SH-SY5Y (cell line): Measurements from ENCODE around the gene UGT2B7.

Experiments
- GATA2 ChIP-seq: IDR thresholded peaks from 2 replicates; pipeline ENCODE4 v1.6.1; 2011; ENCODE audit warnings: mild to moderate bottlenecking, low read depth, low read length
- GATA3 ChIP-seq: IDR thresholded peaks from 2 replicates; pipeline ENCODE4 v1.6.1; 2011; ENCODE audit warnings: low read depth, mild to moderate bottlenecking, low read length, moderate library complexity

DNA sequence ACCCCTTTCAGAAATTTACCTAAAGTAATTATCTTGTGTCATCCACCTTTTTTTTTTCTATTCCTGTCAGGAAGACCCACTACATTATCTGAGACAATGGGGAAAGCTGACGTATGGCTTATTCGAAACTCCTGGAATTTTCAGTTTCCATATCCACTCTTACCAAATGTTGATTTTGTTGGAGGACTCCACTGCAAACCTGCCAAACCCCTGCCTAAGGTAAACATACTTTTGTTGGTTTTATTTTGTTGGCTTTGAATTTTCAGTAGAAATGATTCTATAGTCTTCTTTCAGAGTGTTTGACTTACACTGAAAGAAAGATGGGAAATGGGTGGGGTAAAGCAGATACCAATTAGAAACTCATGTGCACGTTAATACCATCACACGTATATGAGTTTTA lies 2.2 kb downstream of the UGT2B7 start:
- TF ChIP-seq GATA3 (no peak), GATA2 (no peak)
